HL-60 (cell line): ENCODE measurements around the gene MAD1L1.

Experiments used
- DNase-seq, 2 experiments: peaks; one replicate each; pipeline ENCODE4 v3.0.0-alpha.2; 2010 to 2020; ENCODE audit warnings: low read depth in 1 of 2, low spot score in 1 of 2
- H3K27ac ChIP-seq: fragments of 250-450 bp; sonication (Bioruptor Pico); replicated peaks from 2 replicates; pipeline ENCODE4 v1.5.1; 2020; ENCODE audit warnings: mild to moderate bottlenecking, moderate library complexity
- H3K27me3 ChIP-seq: fragments of 250-450 bp; sonication (Bioruptor Pico); 2 replicates; pipeline ENCODE4 v1.5.1; 2021; ENCODE audit warnings: mild to moderate bottlenecking, moderate library complexity; ENCODE audit not compliant: insufficient read depth, poor library complexity, severe bottlenecking
- H3K4me3 ChIP-seq: replicated peaks from 2 replicates; pipeline ENCODE4 v1.5.1; 2011; ENCODE audit warnings: mild to moderate bottlenecking, control low read depth, low read length; ENCODE audit not compliant: insufficient read depth
- GABPA ChIP-seq: IDR thresholded peaks from 2 replicates; pipeline ENCODE4 v1.6.1; 2012; ENCODE audit warnings: low read depth
- POLR2AphosphoS5 ChIP-seq: IDR thresholded peaks from 2 replicates; pipeline ENCODE4 v1.6.1; 2012; ENCODE audit warnings: low read depth
- SPI1 ChIP-seq: IDR thresholded peaks from 2 replicates; pipeline ENCODE4 v1.6.1; 2012; ENCODE audit warnings: low read depth, mild to moderate bottlenecking, borderline replicate concordance
- TF ChIP-seq, protein P1 (sequence below): IDR thresholded peaks from one replicate; pipeline ENCODE4 v1.5.1; 2011; ENCODE audit warnings: low read length, control low read depth, inconsistent platforms; ENCODE audit not compliant: insufficient read depth
- TF ChIP-seq, protein P2 (sequence below): IDR thresholded peaks from 2 replicates; pipeline ENCODE4 v1.6.1; 2012; ENCODE audit warnings: low read depth; ENCODE audit not compliant: insufficient replicate concordance

Gene MAD1L1

DNA sequence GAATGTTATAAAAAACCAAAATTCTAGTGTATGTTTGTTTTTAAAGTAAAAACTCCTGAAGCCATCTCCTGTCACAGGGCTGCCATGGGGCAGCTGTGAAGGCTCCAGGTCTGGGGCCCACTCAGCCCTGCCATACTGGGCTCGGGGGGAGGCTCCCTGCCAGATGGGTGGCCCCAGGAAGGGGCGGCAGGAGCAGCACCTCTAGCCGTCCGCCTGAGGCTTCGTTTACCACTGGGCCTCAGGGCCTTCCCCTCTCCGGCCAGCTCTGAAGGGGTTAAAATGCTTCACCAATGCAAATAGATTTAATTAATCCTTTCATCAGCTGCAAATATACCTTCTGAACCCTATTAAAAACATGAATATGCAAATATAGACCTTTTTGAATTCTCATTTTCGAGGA is 423.7 kb downstream of the MAD1L1 start:
- TF ChIP-seq SPI1 (no peak), GABPA (no peak), POLR2AphosphoS5 (no peak)
- TF ChIP-seq, protein P1, sequence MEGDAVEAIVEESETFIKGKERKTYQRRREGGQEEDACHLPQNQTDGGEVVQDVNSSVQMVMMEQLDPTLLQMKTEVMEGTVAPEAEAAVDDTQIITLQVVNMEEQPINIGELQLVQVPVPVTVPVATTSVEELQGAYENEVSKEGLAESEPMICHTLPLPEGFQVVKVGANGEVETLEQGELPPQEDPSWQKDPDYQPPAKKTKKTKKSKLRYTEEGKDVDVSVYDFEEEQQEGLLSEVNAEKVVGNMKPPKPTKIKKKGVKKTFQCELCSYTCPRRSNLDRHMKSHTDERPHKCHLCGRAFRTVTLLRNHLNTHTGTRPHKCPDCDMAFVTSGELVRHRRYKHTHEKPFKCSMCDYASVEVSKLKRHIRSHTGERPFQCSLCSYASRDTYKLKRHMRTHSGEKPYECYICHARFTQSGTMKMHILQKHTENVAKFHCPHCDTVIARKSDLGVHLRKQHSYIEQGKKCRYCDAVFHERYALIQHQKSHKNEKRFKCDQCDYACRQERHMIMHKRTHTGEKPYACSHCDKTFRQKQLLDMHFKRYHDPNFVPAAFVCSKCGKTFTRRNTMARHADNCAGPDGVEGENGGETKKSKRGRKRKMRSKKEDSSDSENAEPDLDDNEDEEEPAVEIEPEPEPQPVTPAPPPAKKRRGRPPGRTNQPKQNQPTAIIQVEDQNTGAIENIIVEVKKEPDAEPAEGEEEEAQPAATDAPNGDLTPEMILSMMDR = no peak
- TF ChIP-seq, protein P2, sequence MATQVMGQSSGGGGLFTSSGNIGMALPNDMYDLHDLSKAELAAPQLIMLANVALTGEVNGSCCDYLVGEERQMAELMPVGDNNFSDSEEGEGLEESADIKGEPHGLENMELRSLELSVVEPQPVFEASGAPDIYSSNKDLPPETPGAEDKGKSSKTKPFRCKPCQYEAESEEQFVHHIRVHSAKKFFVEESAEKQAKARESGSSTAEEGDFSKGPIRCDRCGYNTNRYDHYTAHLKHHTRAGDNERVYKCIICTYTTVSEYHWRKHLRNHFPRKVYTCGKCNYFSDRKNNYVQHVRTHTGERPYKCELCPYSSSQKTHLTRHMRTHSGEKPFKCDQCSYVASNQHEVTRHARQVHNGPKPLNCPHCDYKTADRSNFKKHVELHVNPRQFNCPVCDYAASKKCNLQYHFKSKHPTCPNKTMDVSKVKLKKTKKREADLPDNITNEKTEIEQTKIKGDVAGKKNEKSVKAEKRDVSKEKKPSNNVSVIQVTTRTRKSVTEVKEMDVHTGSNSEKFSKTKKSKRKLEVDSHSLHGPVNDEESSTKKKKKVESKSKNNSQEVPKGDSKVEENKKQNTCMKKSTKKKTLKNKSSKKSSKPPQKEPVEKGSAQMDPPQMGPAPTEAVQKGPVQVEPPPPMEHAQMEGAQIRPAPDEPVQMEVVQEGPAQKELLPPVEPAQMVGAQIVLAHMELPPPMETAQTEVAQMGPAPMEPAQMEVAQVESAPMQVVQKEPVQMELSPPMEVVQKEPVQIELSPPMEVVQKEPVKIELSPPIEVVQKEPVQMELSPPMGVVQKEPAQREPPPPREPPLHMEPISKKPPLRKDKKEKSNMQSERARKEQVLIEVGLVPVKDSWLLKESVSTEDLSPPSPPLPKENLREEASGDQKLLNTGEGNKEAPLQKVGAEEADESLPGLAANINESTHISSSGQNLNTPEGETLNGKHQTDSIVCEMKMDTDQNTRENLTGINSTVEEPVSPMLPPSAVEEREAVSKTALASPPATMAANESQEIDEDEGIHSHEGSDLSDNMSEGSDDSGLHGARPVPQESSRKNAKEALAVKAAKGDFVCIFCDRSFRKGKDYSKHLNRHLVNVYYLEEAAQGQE = no peak
- no peak for DNase-seq
- no peak overlapping the region for H3K27ac ChIP-seq
- H3K4me3 ChIP-seq = no peak overlapping the region
- no peaks in the 10 kb centered on the region for H3K27me3 ChIP-seq

DNA sequence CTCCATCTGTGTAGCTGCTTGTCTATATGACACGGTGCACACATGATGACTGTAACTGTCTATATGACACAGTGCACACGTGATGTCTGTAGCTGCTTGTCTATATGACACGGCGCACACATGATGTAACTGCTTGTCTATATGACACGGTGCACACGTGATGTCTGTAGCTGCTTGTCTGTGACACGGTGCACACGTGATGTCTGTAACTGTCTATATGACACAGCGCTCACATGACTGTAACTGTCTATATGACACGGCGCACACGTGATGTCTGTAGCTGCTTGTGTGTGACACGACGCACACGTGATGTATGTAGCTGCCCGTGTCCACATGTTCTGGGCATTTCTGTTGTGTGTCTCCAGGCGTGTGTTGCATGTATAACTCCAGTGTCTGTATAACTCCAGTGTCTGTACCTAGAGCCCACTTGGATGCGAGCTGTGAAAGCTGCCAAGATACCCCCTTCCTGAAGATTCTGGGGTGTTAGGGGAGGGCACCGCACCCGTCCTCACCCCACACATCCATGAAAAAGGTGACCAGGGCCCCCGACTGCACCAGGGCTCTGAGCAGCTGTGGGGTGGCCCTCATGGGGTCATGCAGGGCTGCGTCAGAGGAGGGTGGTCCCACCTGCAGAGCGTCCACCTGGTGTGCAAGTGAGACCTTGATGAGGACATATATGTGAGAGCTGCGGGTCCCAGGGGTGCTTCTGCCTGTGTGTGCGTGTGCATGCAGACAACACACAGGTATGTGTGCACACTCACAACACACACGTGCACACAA is 424.7 kb downstream of the MAD1L1 start:
- no peak overlapping the region for H3K4me3 ChIP-seq
- H3K27ac ChIP-seq = no peak overlapping the region
- TF ChIP-seq, protein P1 = no peak
- TF ChIP-seq GABPA (no peak), POLR2AphosphoS5 (no peak), SPI1 (no peak)
- TF ChIP-seq, protein P2 = no peak
- no peaks in the 10 kb centered on the region for H3K27me3 ChIP-seq
- no peak for DNase-seq

DNA sequence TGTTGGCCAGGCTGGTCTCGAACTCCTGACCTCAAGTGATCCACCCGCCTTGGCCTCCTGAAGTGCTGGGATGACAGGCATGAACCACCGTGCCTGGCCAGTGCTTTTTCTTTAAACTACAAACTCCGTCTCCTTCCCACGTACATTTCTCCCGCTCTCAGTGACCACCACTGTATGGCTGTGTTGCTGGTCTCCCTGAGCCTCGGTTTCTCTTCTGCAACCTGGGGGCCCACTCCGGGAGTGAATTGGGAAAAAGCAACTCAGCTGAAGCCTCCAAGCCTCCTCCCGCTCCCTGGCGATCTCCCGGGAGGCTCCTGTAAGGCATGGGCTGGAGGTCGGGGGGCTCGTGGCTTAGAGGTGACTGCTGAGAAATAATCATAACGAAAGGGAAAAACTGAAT is 426.4 kb downstream of the MAD1L1 start:
- TF ChIP-seq, protein P2 = no peak
- TF ChIP-seq SPI1 = no peak
- TF ChIP-seq GABPA = no peak
- TF ChIP-seq, protein P1 = no peak
- TF ChIP-seq POLR2AphosphoS5 = no peak
- Histone ChIP-seq H3K27me3 (no peaks in the 10 kb centered on the region), H3K4me3 (no peak overlapping the region), H3K27ac (no peak overlapping the region)
- DNase-seq = no peak
